Measurements from ENCODE around the gene MIAT.
A peak's percentile ranks its signal among the peaks of the same experiment; 100 is the strongest.

Gene MIAT

DNA sequence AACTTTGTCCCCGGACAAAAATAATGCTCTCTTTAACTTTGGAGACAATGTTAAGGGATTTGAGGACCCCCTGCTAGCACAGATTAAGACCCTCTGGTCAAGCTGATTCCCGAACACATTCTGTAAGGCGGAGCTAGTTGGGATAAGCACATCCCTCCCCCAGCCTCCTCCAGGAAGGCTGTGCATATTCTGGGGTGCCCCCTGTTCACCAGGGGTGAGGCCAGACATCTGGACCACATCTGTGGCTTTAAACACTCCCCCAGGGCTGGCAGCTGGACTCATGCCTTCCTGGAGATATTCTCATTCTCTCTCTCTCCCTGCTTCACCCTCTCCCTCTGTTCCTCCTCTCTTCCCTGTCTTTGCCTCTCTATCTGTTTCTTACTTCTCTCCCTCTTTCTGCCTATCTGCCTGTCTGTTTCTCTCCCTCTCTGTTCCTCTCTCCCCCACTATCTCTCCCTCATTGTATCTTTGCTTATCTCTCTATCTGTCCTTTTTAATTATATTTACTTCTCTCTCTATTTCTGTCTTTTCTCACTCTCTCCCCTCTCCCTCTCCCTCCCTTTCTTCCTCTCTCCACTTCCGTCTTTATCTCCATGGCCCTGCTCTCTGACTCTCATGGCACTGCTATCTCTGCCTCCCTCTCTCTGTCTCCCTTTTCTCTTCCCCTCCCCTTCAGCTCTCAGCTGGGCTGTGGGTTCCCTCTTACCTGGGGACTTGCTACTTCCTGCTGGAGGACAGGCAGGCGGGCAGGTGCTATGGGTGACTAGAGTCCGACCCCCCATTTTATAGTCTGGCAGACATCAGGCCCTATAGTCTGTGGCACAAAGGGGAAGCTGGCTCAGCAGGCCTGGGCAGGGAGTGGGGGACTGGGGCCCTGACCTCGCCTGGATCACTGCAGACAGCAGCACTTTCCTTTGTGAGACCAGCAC is 39.9 kb upstream of the MIAT start, which contains the start of gene CRYBB1:
TSS of gene CRYBB1 (minus strand) at position 757 of the 929 bp plus-strand sequence. CDS start 1,708 bp downstream, outside the sequence.
- peak within 1 kb of the TSS; percentile 55 for H3K18ac ChIP-seq (ENCODE audit: low read length)
- no CpG with 5 or more reads among the region's 7 CpGs for WGBS, 2 donors (ENCODE audit: extremely low coverage in 2 of 2, insufficient read length in 2 of 2, insufficient replicate concordance in 1 of 2)
- peaks cover 0 to 4% (median 0%) of the 10 kb centered on the region in 3 experiments for H3K27me3 ChIP-seq (ENCODE audit: control insufficient read depth in 3 of 3, insufficient read depth in 3 of 3, low read depth in 1 of 3, low read length in 3 of 3)
- no peak within 1 kb of the TSS for H3K27ac ChIP-seq (replicated peaks; ENCODE audit: low read length)
- H3K9ac ChIP-seq (ENCODE audit: low read depth, low read length, poor library complexity): peak within 1 kb of the TSS; percentile 9
- peak within 1 kb of the TSS; percentile 39 for H3K14ac ChIP-seq (ENCODE audit: low read length)
- no peak within 1 kb of the TSS for H3K23ac ChIP-seq (ENCODE audit: low read depth, low read length, poor library complexity)
- H4K91ac ChIP-seq (ENCODE audit: low read depth, low read length, poor library complexity): peak within 1 kb of the TSS; percentile 60
- peak within 1 kb of the TSS; percentile 78 for H2BK12ac ChIP-seq (ENCODE audit: low read length)
- peak within 1 kb of the TSS; percentile 90 for H2AFZ ChIP-seq (ENCODE audit: low read length)
- H3K4ac ChIP-seq (ENCODE audit: low read length): no peak within 1 kb of the TSS
- H2BK120ac ChIP-seq (ENCODE audit: low read depth, low read length): no peak within 1 kb of the TSS
- peak within 1 kb of the TSS in 1 of 2 donors; percentile 8 for H3K4me3 ChIP-seq (ENCODE audit: low read length in 2 of 2)
- H3K9me3 ChIP-seq (replicated peaks in 1 of 2; ENCODE audit: control insufficient read depth in 2 of 2, insufficient read depth in 1 of 2, low read depth in 1 of 2, low read length in 2 of 2): no peaks in the 10 kb centered on the region
- no peak within 1 kb of the TSS for H4K8ac ChIP-seq (ENCODE audit: low read depth, low read length)
- H2BK5ac ChIP-seq (ENCODE audit: low read length): no peak within 1 kb of the TSS
- no peaks in the 10 kb centered on the region for H3K36me3 ChIP-seq (replicated peaks in 1 of 2; ENCODE audit: control insufficient read depth in 2 of 2, insufficient read depth in 2 of 2, low read length in 2 of 2)
- H3K4me1 ChIP-seq (ENCODE audit: control insufficient read depth in 2 of 2, insufficient read depth in 1 of 2, low read depth in 1 of 2, low read length in 2 of 2): peaks cover 28 to 38% of the 10 kb centered on the region in 2 donors
- H3K79me1 ChIP-seq (ENCODE audit: low read depth, low read length): no peaks in the 10 kb centered on the region
- peak; percentile 42 for DNase-seq (ENCODE audit: low spot score)
- peak within 1 kb of the TSS; percentile 85 for H2AK5ac ChIP-seq (ENCODE audit: low read depth, low read length)
- H2BK15ac ChIP-seq (ENCODE audit: low read length): peak within 1 kb of the TSS; percentile 76
- H3K4me2 ChIP-seq (ENCODE audit: insufficient read depth, low read length, poor library complexity, severe bottlenecking): no peak within 1 kb of the TSS

DNA sequence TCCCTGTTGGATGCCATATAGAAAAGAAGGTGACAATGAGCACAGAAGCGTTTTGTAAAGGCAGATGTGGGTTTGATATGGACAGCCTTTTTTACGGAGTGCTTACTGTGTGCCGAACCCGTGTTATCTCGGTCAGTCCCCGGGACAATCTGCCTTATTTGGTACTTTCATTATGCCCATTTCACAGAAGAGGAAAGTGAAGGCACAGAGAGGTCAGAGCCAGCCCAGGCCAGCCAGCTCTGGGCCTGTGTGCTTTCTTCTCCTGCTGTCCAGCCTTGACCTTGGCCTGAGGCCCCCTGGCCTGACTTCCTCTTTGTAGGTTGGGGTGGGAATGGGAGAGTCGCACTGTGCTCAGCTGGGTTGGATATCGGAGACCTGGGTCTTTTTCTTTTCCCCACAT is 38.9 kb upstream of the MIAT start:
- Histone ChIP-seq H2BK12ac (ENCODE audit: low read length) (no peak overlapping the region), H3K9me3 (replicated peaks in 1 of 2; ENCODE audit: control insufficient read depth in 2 of 2, insufficient read depth in 1 of 2, low read depth in 1 of 2, low read length in 2 of 2) (no peaks in the 10 kb centered on the region), H3K18ac (ENCODE audit: low read length) (no peak overlapping the region), H3K4me1 (ENCODE audit: control insufficient read depth in 2 of 2, insufficient read depth in 1 of 2, low read depth in 1 of 2, low read length in 2 of 2) (peaks cover 28 to 38% of the 10 kb centered on the region in 2 donors), H2BK5ac (ENCODE audit: low read length) (no peak overlapping the region), H2AFZ (ENCODE audit: low read length) (peak overlapping the region; percentile 90), H3K27me3 (ENCODE audit: control insufficient read depth in 3 of 3, insufficient read depth in 3 of 3, low read depth in 1 of 3, low read length in 3 of 3) (peaks cover 0 to 2% (median 0%) of the 10 kb centered on the region in 3 experiments), H4K8ac (ENCODE audit: low read depth, low read length) (no peak overlapping the region), H3K36me3 (replicated peaks in 1 of 2; ENCODE audit: control insufficient read depth in 2 of 2, insufficient read depth in 2 of 2, low read length in 2 of 2) (no peaks in the 10 kb centered on the region), H2AK5ac (ENCODE audit: low read depth, low read length) (peak overlapping the region; percentile 85), H2BK120ac (ENCODE audit: low read depth, low read length) (no peak overlapping the region), H4K91ac (ENCODE audit: low read depth, low read length, poor library complexity) (no peak overlapping the region), H3K4ac (ENCODE audit: low read length) (no peak overlapping the region), H3K79me1 (ENCODE audit: low read depth, low read length) (no peaks in the 10 kb centered on the region), H3K4me2 (ENCODE audit: insufficient read depth, low read length, poor library complexity, severe bottlenecking) (no peak overlapping the region), H3K27ac (replicated peaks; ENCODE audit: low read length) (no peak overlapping the region), H3K4me3 (ENCODE audit: low read length in 2 of 2) (no peak overlapping the region), H3K9ac (ENCODE audit: low read depth, low read length, poor library complexity) (no peak overlapping the region), H3K23ac (ENCODE audit: low read depth, low read length, poor library complexity) (no peak overlapping the region), H2BK15ac (ENCODE audit: low read length) (no peak overlapping the region), H3K14ac (ENCODE audit: low read length) (peak overlapping the region; percentile 39)
- no CpG with 5 or more reads among the region's 8 CpGs for WGBS, 2 donors (ENCODE audit: extremely low coverage in 2 of 2, insufficient read length in 2 of 2, insufficient replicate concordance in 1 of 2)
- DNase-seq (ENCODE audit: low spot score): no peak

GRCh38 chr22:26619510-26619909 is 37.9 kb upstream of the MIAT start:
- Histone ChIP-seq H3K9me3 (replicated peaks in 1 of 2; ENCODE audit: control insufficient read depth in 2 of 2, insufficient read depth in 1 of 2, low read depth in 1 of 2, low read length in 2 of 2) (peaks cover 0 to under 1% of the 10 kb centered on the region in 2 donors), H2BK15ac (ENCODE audit: low read length) (no peak overlapping the region), H3K4me2 (ENCODE audit: insufficient read depth, low read length, poor library complexity, severe bottlenecking) (no peak overlapping the region), H3K18ac (ENCODE audit: low read length) (peak overlapping the region; percentile 60), H3K23ac (ENCODE audit: low read depth, low read length, poor library complexity) (no peak overlapping the region), H4K8ac (ENCODE audit: low read depth, low read length) (no peak overlapping the region), H3K4me3 (ENCODE audit: low read length in 2 of 2) (no peak overlapping the region), H3K14ac (ENCODE audit: low read length) (no peak overlapping the region), H4K91ac (ENCODE audit: low read depth, low read length, poor library complexity) (no peak overlapping the region), H3K4ac (ENCODE audit: low read length) (no peak overlapping the region), H3K9ac (ENCODE audit: low read depth, low read length, poor library complexity) (no peak overlapping the region), H3K4me1 (ENCODE audit: control insufficient read depth in 2 of 2, insufficient read depth in 1 of 2, low read depth in 1 of 2, low read length in 2 of 2) (peaks cover 28 to 33% of the 10 kb centered on the region in 2 donors), H2BK5ac (ENCODE audit: low read length) (no peak overlapping the region), H3K36me3 (replicated peaks in 1 of 2; ENCODE audit: control insufficient read depth in 2 of 2, insufficient read depth in 2 of 2, low read length in 2 of 2) (no peaks in the 10 kb centered on the region), H2BK120ac (ENCODE audit: low read depth, low read length) (no peak overlapping the region), H3K27me3 (ENCODE audit: control insufficient read depth in 3 of 3, insufficient read depth in 3 of 3, low read depth in 1 of 3, low read length in 3 of 3) (peaks cover 0 to 2% (median 0%) of the 10 kb centered on the region in 3 experiments), H2AK5ac (ENCODE audit: low read depth, low read length) (peak overlapping the region; percentile 85), H2AFZ (ENCODE audit: low read length) (no peak overlapping the region), H3K79me1 (ENCODE audit: low read depth, low read length) (no peaks in the 10 kb centered on the region), H3K27ac (replicated peaks; ENCODE audit: low read length) (no peak overlapping the region), H2BK12ac (ENCODE audit: low read length) (no peak overlapping the region)
- WGBS, 2 donors (ENCODE audit: extremely low coverage in 2 of 2, insufficient read length in 2 of 2, insufficient replicate concordance in 1 of 2): no CpG with 5 or more reads among the region's 6 CpGs
- DNase-seq (ENCODE audit: low spot score): no peak

DNA sequence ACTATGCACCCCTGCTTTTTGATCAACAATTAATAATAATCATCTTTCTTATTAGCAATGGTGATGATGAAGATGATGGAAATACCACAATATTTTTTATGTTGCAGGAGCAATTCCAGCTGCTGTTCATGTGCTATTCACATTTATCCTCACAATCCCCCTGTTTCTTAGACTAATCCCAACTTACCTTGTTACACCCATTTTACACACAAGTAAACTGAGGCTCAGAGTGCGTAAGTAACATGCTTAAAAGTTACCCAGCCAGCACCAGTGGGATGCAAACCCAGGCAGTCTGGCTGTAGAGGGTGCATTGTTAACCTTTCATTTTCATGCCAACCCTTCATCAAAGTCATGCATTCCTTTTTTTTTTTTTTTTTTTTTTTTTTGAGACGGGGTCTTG is 37.2 kb upstream of the MIAT start:
- H2BK5ac ChIP-seq (ENCODE audit: low read length): no peak overlapping the region
- H3K9me3 ChIP-seq (replicated peaks in 1 of 2; ENCODE audit: control insufficient read depth in 2 of 2, insufficient read depth in 1 of 2, low read depth in 1 of 2, low read length in 2 of 2): peaks cover 3 to 7% of the 10 kb centered on the region in 2 donors
- H3K23ac ChIP-seq (ENCODE audit: low read depth, low read length, poor library complexity): no peak overlapping the region
- no peak overlapping the region for H3K27ac ChIP-seq (replicated peaks; ENCODE audit: low read length)
- no CpG with 5 or more reads among the region's 2 CpGs for WGBS, 2 donors (ENCODE audit: extremely low coverage in 2 of 2, insufficient read length in 2 of 2, insufficient replicate concordance in 1 of 2)
- H2AFZ ChIP-seq (ENCODE audit: low read length): no peak overlapping the region
- H4K8ac ChIP-seq (ENCODE audit: low read depth, low read length): no peak overlapping the region
- H4K91ac ChIP-seq (ENCODE audit: low read depth, low read length, poor library complexity): no peak overlapping the region
- H3K18ac ChIP-seq (ENCODE audit: low read length): no peak overlapping the region
- no peak for DNase-seq (ENCODE audit: low spot score)
- H2BK12ac ChIP-seq (ENCODE audit: low read length): no peak overlapping the region
- no peak overlapping the region for H2AK5ac ChIP-seq (ENCODE audit: low read depth, low read length)
- peaks cover 0 to 2% (median 0%) of the 10 kb centered on the region in 3 experiments for H3K27me3 ChIP-seq (ENCODE audit: control insufficient read depth in 3 of 3, insufficient read depth in 3 of 3, low read depth in 1 of 3, low read length in 3 of 3)
- H3K36me3 ChIP-seq (replicated peaks in 1 of 2; ENCODE audit: control insufficient read depth in 2 of 2, insufficient read depth in 2 of 2, low read length in 2 of 2): no peaks in the 10 kb centered on the region
- no peak overlapping the region for H3K14ac ChIP-seq (ENCODE audit: low read length)
- H3K9ac ChIP-seq (ENCODE audit: low read depth, low read length, poor library complexity): no peak overlapping the region
- no peaks in the 10 kb centered on the region for H3K79me1 ChIP-seq (ENCODE audit: low read depth, low read length)
- H3K4me1 ChIP-seq (ENCODE audit: control insufficient read depth in 2 of 2, insufficient read depth in 1 of 2, low read depth in 1 of 2, low read length in 2 of 2): peaks cover 28 to 33% of the 10 kb centered on the region in 2 donors
- no peak overlapping the region for H2BK15ac ChIP-seq (ENCODE audit: low read length)
- H3K4me2 ChIP-seq (ENCODE audit: insufficient read depth, low read length, poor library complexity, severe bottlenecking): no peak overlapping the region
- no peak overlapping the region for H3K4ac ChIP-seq (ENCODE audit: low read length)
- H2BK120ac ChIP-seq (ENCODE audit: low read depth, low read length): no peak overlapping the region
- no peak overlapping the region for H3K4me3 ChIP-seq (ENCODE audit: low read length in 2 of 2)

Measured in neuronal stem cell (in vitro differentiated cells).